MM.1S (cell line): ENCODE results near the gene DHRS2.

ENCODE experiments used
- DNase-seq: peaks from one replicate; pipeline ENCODE4 v3.0.0-alpha.2; 2015
- H2AFZ ChIP-seq: fragments of 300-600 bp; sonication (generic); 2 replicates; pipeline ENCODE4 v1.6.0; 2016; ENCODE audit warnings: antibody characterized with exemption, low read length
- H3F3A ChIP-seq: fragments of 300-600 bp; sonication (generic); 2 replicates; pipeline ENCODE4 v1.6.1; 2016; ENCODE audit warnings: mild to moderate bottlenecking, antibody characterized with exemption, low read length, moderate library complexity, mixed read lengths; ENCODE audit not compliant: insufficient read depth
- H3K27ac ChIP-seq: fragments of 300-600 bp; sonication (generic); 2 replicates; pipeline ENCODE4 v1.5.1; 2016; ENCODE audit warnings: mild to moderate bottlenecking, low read length
- H3K27me3 ChIP-seq: fragments of 300-600 bp; sonication (generic); replicated peaks from 2 replicates; pipeline ENCODE4 v1.6.0; 2016; ENCODE audit warnings: low read length; ENCODE audit not compliant: insufficient read depth
- H3K36me3 ChIP-seq: fragments of 300-600 bp; sonication (generic); replicated peaks from 2 replicates; pipeline ENCODE4 v1.6.1; 2016; ENCODE audit warnings: mild to moderate bottlenecking, low read length, mixed read lengths; ENCODE audit not compliant: insufficient read depth
- H3K4me1 ChIP-seq: fragments of 300-600 bp; sonication (generic); 2 replicates; pipeline ENCODE4 v1.6.1; 2016; ENCODE audit warnings: low read length, mixed read lengths
- H3K4me2 ChIP-seq: fragments of 300-600 bp; sonication (generic); 2 replicates; pipeline ENCODE4 v1.6.0; 2016; ENCODE audit warnings: low read depth, low read length
- H3K4me3 ChIP-seq: fragments of 300-600 bp; sonication (generic); 2 replicates; pipeline ENCODE4 v1.5.1; 2016; ENCODE audit warnings: low read length, mixed read lengths
- H3K79me2 ChIP-seq: fragments of 300-600 bp; sonication (generic); 2 replicates; pipeline ENCODE4 v1.6.1; 2016; ENCODE audit warnings: mixed run types, low read length, mixed read lengths
- H3K9ac ChIP-seq: fragments of 300-600 bp; sonication (generic); 2 replicates; pipeline ENCODE4 v1.6.1; 2016; ENCODE audit warnings: low read length, mixed read lengths
- H3K9me2 ChIP-seq: fragments of 300-600 bp; sonication (generic); replicated peaks from 2 replicates; pipeline ENCODE4 v1.6.1; 2016; ENCODE audit warnings: mild to moderate bottlenecking, low read length, mixed read lengths; ENCODE audit not compliant: insufficient read depth
- H3K9me3 ChIP-seq: fragments of 300-600 bp; sonication (generic); replicated peaks from 2 replicates; pipeline ENCODE4 v1.6.1; 2016; ENCODE audit warnings: mild to moderate bottlenecking, low read length, mixed read lengths; ENCODE audit not compliant: insufficient read depth
- H4K20me1 ChIP-seq: fragments of 300-600 bp; sonication (generic); 2 replicates; pipeline ENCODE4 v1.6.1; 2016; ENCODE audit warnings: mild to moderate bottlenecking, low read length, moderate library complexity, mixed read lengths; ENCODE audit not compliant: insufficient read depth
- CTCF ChIP-seq: fragments of 300-600 bp; sonication (generic); IDR thresholded peaks from 2 replicates; pipeline ENCODE4 v1.5.1; 2016; ENCODE audit warnings: antibody characterized with exemption, low read length, mixed read lengths
- EZH2 ChIP-seq: fragments of 300-600 bp; sonication (generic); optimal IDR thresholded peaks from 2 replicates; pipeline ENCODE3; 2017; ENCODE audit warnings: low read depth, mild to moderate bottlenecking, antibody characterized with exemption, low read length, mixed read lengths
- EZH2phosphoT487 ChIP-seq: fragments of 300-600 bp; sonication (generic); IDR thresholded peaks from 2 replicates; pipeline ENCODE4 v1.6.1; 2018; ENCODE audit warnings: antibody characterized with exemption, low read length

The DHRS2 gene

GRCh38 chr14:23653051-23653450 lies 16.9 kb downstream of the DHRS2 start:
- TF ChIP-seq EZH2 (no peak), CTCF (no peak), EZH2phosphoT487 (no peak)

GRCh38 chr14:23654231-23654630 lies 18.1 kb downstream of the DHRS2 start:
- Histone ChIP-seq H4K20me1 (no peaks in the 10 kb centered on the region), H3K9me3 (no peaks in the 10 kb centered on the region), H2AFZ (no peak overlapping the region), H3K9me2 (no peaks in the 10 kb centered on the region), H3K4me3 (no peak overlapping the region), H3K4me2 (no peak overlapping the region), H3K27me3 (no peaks in the 10 kb centered on the region), H3K4me1 (no peaks in the 10 kb centered on the region), H3K9ac (no peak overlapping the region), H3F3A (no peaks in the 10 kb centered on the region), H3K79me2 (no peaks in the 10 kb centered on the region), H3K36me3 (no peaks in the 10 kb centered on the region), H3K27ac (no peak overlapping the region)
- no peak for DNase-seq
- TF ChIP-seq CTCF (no peak), EZH2 (no peak), EZH2phosphoT487 (no peak)

More at GRCh38 chr14:23653051-23653450, 16.9 kb downstream of the DHRS2 start:
- Histone ChIP-seq H3K9me3 (no peaks in the 10 kb centered on the region), H3K4me2 (no peak overlapping the region), H3F3A (no peaks in the 10 kb centered on the region), H3K9me2 (no peaks in the 10 kb centered on the region), H2AFZ (no peak overlapping the region), H3K27me3 (no peaks in the 10 kb centered on the region), H4K20me1 (no peaks in the 10 kb centered on the region), H3K4me3 (no peak overlapping the region), H3K4me1 (no peaks in the 10 kb centered on the region), H3K79me2 (no peaks in the 10 kb centered on the region), H3K36me3 (no peaks in the 10 kb centered on the region), H3K27ac (no peak overlapping the region), H3K9ac (no peak overlapping the region)
- no peak for DNase-seq

GRCh38 chr14:23657959-23658470 lies 21.9 kb downstream of the DHRS2 start:
- H3K9me2 ChIP-seq = no peaks in the 10 kb centered on the region
- H3K27me3 ChIP-seq = no peaks in the 10 kb centered on the region
- no peak overlapping the region for H3K4me3 ChIP-seq
- no peak overlapping the region for H2AFZ ChIP-seq
- no peaks in the 10 kb centered on the region for H3K36me3 ChIP-seq
- no peaks in the 10 kb centered on the region for H3K9me3 ChIP-seq
- no peaks in the 10 kb centered on the region for H4K20me1 ChIP-seq
- TF ChIP-seq EZH2phosphoT487 = no peak
- no peak for TF ChIP-seq CTCF
- TF ChIP-seq EZH2 = no peak
- no peak overlapping the region for H3K4me2 ChIP-seq
- no peak overlapping the region for H3K27ac ChIP-seq
- no peaks in the 10 kb centered on the region for H3K4me1 ChIP-seq
- H3K79me2 ChIP-seq = no peaks in the 10 kb centered on the region
- H3F3A ChIP-seq = no peaks in the 10 kb centered on the region
- H3K9ac ChIP-seq = no peak overlapping the region
- no peak for DNase-seq
